ENCODE data around the gene SLC30A2.

Gene SLC30A2

GRCh38 chr1:26003756-26004155 lies 42.2 kb downstream of the SLC30A2 start:
- no peak for DNase-seq (ENCODE audit: extremely low spot score, insufficient read length, low read depth)
- FAIRE-seq, result no peak

GRCh38 chr1:26003262-26003661 lies 42.7 kb downstream of the SLC30A2 start:
- FAIRE-seq (no peak), DNase-seq (ENCODE audit: extremely low spot score, insufficient read length, low read depth) (no peak)

- FAIRE-seq, result no peak
- no peak for DNase-seq (ENCODE audit: extremely low spot score, insufficient read length, low read depth)
Observed at GRCh38 chr1:25999041-25999800, 46.7 kb downstream of the SLC30A2 start.

GRCh38 chr1:25997828-25998761 lies 47.8 kb downstream of the SLC30A2 start, which contains the start of gene PAFAH2:
Gene PAFAH2 (minus strand): TSS chr1:25998063. CDS start chr1:25990816, 7,247 bp downstream.
- peak; percentile 90 for DNase-seq (ENCODE audit: extremely low spot score, insufficient read length, low read depth)
- peak; percentile 99 for FAIRE-seq

- FAIRE-seq (peak; percentile 42), DNase-seq (ENCODE audit: extremely low spot score, insufficient read length, low read depth) (no peak)
Observed at GRCh38 chr1:25996966-25997827, 48.7 kb downstream of the SLC30A2 start.

- no peak for FAIRE-seq
- no peak for DNase-seq (ENCODE audit: extremely low spot score, insufficient read length, low read depth)
Observed at GRCh38 chr1:25994402-25995150, 51.3 kb downstream of the SLC30A2 start.

GRCh38 chr1:25993197-25993951 lies 52.5 kb downstream of the SLC30A2 start:
- DNase-seq (ENCODE audit: extremely low spot score, insufficient read length, low read depth), result no peak
- FAIRE-seq, result no peak

GRCh38 chr1:25992689-25993171 lies 53.2 kb downstream of the SLC30A2 start:
- DNase-seq (ENCODE audit: extremely low spot score, insufficient read length, low read depth) (no peak), FAIRE-seq (no peak)

- DNase-seq (ENCODE audit: extremely low spot score, insufficient read length, low read depth) (no peak), FAIRE-seq (no peak)
Observed at GRCh38 chr1:25991937-25992688, 53.8 kb downstream of the SLC30A2 start.

- FAIRE-seq (no peak), DNase-seq (ENCODE audit: extremely low spot score, insufficient read length, low read depth) (no peak)
Observed at GRCh38 chr1:25990702-25991395, 55.1 kb downstream of the SLC30A2 start.

- no peak for FAIRE-seq
- no peak for DNase-seq (ENCODE audit: extremely low spot score, insufficient read length, low read depth)
Observed at GRCh38 chr1:25990251-25990650, 55.7 kb downstream of the SLC30A2 start.

GRCh38 chr1:25989440-25990234 lies 56.3 kb downstream of the SLC30A2 start:
- FAIRE-seq (no peak), DNase-seq (ENCODE audit: extremely low spot score, insufficient read length, low read depth) (no peak)

GRCh38 chr1:25987951-25988350 lies 58.0 kb downstream of the SLC30A2 start:
- DNase-seq (ENCODE audit: extremely low spot score, insufficient read length, low read depth) (no peak), FAIRE-seq (no peak)

Data from GM18507 (cell line).